Muscle of back (tissue), 11 donors: ENCODE measurements around the gene OGN. TPM values are rescaled to one million over a fixed set of nuclear protein-coding genes. Genes with fewer than 3 reads are reported as not detected.

Experiments used
- DNase-seq, 3 donors: peaks; one replicate each; pipeline versions ENCODE4 v3.0.0 to v3.0.0-alpha.2; 2013
- polyA plus RNA-seq, 10 donors: library from polyadenylated mRNA; unstranded; fragments of 120-200 nt; gene quantifications; one replicate each; pipeline ENCODE4 v1.2.1, GENCODE V29; 2013; ENCODE audit not compliant: insufficient read length in 10 of 10

OGN gene
- polyA plus RNA-seq, 10 donors: 426 to 764 (median 618) TPM

DNA sequence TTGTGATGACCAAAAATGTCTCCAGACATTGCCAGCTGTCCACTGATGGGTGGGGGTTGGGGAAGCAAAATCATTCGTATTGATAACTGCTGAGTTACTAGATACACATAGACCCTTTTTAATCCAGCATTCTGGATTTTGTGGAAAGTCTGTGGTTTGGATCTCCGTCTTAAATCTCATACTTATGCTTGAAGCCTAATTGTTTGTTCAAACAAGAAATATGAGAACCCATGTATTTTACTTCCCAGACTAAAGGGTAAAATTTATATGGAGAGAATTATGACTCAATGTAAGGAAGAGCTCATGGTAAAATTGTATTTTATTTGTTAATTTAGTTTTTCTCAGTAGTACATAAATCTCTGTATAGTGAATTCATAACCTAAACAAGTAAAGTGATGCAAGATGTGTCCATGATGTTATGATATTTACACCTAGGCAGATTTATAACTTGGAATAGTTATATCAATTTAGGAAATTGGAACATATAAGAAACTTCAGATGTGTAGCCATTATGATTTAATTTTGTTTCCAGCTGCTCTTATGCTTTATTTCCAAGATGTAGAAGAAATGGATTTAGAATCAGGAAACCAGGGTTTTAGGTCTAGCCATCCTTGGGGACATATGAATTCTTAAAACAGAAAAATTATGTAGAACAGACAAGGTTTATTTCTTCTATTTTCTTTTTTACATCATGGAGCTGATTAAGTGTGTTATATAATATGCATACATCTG is 4.5 kb upstream of the OGN start:
- peak in 2 of 3 donors; percentile 40 to 79 for DNase-seq

GRCh38 chr9:92407818-92408217 is 3.4 kb upstream of the OGN start:
- no peak for DNase-seq

DNA sequence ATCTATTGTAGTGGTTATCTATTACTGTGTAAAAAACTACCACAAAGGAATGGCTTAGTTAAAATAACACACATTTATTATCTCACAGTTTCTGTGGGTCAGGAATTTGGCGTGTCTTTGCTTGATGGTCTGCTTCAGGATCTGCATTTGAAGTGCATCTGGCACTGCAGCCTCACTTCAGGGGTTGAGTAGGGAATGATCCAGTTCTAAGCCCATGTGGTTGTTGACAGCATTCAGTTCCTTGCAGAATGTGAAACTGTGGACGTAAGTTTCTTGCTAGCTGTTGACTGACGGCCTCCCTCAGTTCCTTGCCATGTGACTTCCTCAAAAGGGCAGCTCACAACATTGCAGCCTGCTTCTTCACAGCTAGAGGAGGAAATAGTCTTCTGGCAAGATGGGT is 2.1 kb upstream of the OGN start:
- peak in 2 of 3 donors; percentile 35 to 67 for DNase-seq

GRCh38 chr9:92405818-92406217 is 1.4 kb upstream of the OGN start:
- DNase-seq: peak in 1 of 3 donors; percentile 68

DNA sequence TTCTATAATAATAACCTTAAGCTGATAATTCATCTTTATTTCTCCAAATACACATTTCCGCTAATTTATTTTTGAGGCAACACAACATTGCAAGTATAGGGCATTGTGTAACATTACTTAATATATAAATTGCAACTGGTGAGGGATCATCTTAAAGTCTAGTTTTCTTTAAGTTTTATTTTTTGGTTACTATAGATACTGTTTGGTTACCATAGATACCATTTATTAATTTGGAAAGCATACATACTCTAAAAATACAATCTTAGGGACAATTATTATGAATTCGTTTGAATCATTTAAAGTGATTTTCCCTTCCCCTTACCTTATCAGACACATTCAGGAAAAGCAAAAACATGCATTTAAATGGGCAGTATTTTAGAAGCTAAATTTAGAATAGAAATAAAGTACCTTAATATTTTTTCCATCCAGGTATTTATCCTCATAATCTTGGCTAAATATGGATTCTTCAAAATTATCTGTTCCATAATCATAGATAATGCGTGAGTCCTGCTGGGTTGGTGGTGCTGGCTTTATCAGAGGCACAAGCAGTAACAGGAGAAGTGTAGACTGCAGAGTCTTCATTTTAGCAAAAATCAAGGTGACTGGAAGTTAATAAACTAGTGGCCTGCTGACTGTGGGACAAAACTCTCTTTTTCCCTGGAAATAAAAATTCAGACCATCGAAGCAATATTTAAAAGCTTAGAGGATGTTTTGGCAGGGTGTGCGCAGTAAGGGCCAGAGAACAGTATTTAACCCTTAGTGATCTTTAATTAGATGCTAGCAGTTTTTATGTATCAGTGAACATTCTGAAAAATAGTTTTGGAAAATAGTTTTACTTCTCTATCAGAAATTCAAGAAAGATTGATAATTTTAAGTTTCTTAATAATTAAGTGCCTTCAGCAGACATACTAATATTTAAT is 1.3 kb downstream of the OGN start:
- DNase-seq: peak in 2 of 3 donors; percentile 68 to 87

DNA sequence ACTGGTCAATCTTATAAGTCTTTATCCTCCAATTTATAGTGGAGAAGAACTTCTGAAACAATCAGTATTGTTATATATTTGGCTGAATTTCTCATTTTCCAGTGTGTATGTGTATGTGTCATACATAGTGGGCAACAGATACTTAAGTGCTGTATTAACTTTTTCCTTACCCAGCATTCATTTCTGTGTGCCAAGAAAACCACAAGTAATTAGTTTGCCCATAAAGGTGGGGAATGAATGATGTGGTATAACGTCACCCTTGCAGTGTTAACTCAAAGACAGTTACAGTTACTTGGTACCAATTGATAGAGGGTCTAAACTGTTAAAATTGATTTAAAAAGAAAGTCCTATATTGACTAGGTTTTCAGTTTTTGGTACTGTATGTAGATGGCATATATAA is 2.0 kb downstream of the OGN start:
- peak in 1 of 3 donors; percentile 70 for DNase-seq

- DNase-seq: no peak
Observed at GRCh38 chr9:92397853-92398252, 6.5 kb downstream of the OGN start.

DNA sequence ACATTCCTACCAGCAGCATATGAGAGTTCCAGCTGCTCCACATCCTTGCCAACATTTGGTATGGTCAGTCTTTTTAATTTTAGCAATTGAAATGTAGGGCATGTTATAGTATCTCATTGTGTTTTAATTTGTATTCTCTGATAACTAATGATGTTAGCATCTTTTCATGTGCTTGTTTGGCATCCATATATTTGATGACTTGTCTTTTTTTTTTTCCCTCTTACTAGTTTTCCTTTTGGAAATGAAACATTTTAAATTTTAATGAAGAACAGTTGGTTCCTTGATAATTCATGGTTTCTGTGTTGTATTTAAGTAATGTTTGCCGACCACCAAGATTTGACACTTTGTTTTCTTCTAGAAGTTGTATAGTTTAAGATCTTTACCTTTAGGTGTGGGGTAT is 8.8 kb downstream of the OGN start:
- no peak for DNase-seq

DNA sequence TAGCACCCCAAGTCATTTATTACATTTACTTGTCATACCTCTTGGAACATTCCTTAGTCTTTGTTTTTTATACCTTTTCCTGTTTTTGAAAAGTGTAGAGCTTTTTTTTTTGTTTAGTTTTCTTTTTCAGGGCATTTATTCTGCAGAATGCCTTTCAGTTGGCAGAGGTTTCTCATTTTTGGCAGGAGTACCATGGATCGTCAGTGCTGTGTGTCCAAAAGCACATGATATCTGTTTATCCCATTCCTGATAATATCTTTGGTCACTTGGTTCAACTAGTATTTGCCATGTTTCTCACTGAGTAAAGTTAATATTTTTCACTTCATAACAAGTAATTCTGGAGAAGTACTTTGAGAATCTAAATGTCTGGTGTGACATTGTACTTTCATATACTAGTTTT is 10.7 kb downstream of the OGN start:
- DNase-seq: no peak

DNA sequence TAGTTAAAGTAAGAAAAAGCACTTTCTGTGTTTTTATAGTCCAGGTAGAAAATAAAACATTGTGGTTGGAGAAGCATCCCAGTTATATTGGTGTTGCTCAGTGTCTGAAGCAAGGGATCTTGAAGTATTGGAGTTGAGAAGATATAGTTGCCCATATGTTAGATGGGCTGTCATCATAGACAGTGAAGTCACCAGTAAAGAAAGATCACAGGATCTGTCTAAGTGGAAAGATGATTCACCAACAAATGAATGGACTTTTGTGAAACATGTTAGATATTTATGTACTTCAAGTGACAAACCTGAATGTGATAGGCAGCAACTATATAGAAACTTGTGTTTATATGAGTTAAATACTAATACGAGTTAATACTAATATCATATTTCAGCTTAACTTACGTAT is 11.7 kb downstream of the OGN start:
- no peak for DNase-seq

DNA sequence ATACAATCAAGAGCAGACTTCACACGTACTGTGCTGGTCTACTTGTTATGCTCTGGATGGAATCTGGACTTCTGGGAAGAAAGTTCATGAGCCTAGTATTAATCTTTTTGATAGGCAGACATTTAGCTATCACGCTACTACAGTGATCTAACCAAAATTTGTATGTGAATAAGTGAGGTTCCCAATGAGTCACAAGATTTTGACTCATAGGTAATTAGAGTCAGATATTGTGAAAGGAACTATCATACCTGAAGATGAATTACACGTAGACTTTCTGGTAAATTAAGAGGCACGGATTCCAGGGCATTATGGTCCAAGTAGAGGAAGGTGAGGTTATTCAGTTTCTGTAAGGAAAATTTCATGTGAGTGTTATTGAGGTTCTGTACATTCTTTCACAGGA is 18.4 kb downstream of the OGN start:
- DNase-seq: peak in 1 of 3 donors; percentile 20

DNA sequence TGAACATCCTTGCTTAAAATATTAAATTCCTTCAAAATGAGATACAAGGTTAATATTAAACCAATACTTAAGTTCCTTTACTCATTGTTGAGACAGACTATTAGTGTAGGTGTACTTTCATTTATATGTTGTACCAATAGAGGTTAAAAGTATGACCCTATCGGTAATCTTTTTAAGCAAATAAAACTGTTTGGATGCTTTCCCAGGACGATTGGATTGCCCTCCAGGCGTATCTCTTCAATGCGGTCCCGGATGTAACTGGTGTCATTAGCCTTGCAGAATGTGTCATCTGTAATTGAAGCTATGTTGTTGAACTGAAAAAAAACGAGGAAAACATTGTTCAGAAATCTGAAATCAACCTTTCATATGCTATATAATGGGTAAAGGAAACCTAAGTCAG is 18.9 kb downstream of the OGN start:
- peak in 1 of 3 donors; percentile 55 for DNase-seq

- DNase-seq: peak in 1 of 3 donors; percentile 78
Observed at GRCh38 chr9:92385001-92385400, 19.4 kb downstream of the OGN start.

DNA sequence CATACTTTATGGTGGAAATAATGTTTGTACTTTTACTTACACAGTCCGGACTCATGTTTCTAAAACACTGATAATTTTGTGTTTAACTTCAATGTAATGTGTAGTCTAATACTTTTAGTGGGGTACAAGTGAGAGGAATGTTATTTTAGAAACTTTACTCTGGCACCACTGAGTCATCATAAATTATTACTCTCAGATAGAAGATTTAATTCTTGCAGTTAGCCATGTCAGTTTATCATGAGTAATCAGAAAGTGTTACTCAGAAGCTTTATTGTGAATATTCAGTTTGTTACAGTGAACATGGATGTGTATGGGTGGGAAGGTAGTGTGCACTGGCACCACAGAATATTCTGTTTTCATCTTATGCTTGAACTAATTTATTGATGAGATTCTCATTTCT is 20.0 kb downstream of the OGN start:
- no peak for DNase-seq

DNA sequence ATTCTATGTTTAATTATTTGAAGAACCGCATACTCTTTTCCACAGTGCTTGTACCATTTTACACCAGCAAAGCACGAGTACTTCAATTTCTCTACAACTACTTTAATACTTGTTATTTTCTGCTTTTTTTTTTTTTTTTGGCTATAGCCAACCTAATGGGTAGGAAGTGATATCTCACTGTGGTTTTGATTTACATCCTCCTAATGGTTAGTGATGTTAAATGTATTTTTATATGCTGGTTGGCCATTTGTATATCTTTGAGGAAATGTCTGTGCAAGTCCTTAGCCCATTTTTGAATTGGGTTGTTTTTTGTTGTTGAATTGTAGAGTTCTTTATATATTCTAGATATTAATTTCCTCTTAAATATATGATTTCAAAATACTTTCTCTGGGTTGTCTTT is 22.6 kb downstream of the OGN start:
- DNase-seq: no peak

GRCh38 chr9:92380603-92381002 is 23.8 kb downstream of the OGN start:
- no peak for DNase-seq

DNA sequence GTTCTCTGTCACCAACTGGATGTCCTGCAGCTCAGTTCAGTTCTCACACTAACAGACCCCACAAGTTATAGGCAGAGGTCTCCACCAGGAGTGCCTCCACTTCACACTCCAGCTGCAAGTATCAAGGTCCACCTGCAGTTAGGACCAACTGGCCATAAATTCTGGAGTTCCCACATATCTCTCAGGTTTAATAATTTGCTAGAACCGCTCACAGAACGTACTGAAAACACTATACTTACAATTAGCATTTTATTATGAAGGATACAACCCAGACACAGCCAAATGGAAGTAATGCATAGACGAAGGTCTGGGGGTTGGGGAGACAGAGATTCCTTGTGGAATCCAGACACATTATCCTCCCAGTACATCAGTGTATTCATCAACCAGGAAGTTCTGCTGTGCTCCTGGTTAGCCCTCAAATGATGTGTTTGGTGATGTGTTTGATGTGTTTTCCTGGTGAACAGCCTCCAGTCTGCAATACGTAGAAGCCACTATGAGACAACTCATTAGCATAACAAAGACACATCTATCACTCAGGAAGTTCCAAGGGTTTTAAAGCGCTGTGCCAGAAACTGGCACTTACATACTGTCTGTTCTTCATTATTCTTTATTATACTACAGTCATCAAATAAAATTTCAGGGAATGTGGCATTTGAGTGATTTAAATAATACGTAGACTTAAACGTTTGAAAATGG is 25.4 kb downstream of the OGN start:
- DNase-seq: peak in 1 of 3 donors; percentile 70

DNA sequence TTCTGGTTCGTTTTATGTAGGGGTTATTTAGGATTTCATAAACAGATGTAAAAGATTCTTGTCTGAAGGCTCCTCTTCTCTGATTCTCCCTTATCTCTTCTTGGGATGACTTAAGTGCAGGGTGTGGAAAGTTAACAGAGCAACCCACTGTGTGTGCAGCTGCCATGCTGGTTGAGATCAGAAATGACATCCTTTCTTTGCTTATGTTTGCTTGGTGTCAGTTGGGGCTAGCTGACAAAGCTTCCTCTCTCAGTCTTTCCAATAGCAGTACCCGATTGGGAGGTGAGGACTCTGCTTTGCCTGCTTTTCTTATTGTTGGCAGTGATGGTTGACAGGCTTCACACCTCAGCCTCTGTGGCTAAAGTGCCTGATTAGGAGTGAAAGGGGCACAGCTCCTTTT is 26.5 kb downstream of the OGN start:
- no peak for DNase-seq

GRCh38 chr9:92373167-92373566 is 31.2 kb downstream of the OGN start:
- no peak for DNase-seq

GRCh38 chr9:92369075-92369474 is 35.3 kb downstream of the OGN start:
- DNase-seq: no peak

GRCh38 chr9:92360083-92360482 is 44.3 kb downstream of the OGN start:
- DNase-seq: no peak

GRCh38 chr9:92359394-92359995 is 44.9 kb downstream of the OGN start:
- DNase-seq: peak in 1 of 3 donors; percentile 40
